ENCODE results near the gene CACNB1.

The CACNB1 gene

DNA sequence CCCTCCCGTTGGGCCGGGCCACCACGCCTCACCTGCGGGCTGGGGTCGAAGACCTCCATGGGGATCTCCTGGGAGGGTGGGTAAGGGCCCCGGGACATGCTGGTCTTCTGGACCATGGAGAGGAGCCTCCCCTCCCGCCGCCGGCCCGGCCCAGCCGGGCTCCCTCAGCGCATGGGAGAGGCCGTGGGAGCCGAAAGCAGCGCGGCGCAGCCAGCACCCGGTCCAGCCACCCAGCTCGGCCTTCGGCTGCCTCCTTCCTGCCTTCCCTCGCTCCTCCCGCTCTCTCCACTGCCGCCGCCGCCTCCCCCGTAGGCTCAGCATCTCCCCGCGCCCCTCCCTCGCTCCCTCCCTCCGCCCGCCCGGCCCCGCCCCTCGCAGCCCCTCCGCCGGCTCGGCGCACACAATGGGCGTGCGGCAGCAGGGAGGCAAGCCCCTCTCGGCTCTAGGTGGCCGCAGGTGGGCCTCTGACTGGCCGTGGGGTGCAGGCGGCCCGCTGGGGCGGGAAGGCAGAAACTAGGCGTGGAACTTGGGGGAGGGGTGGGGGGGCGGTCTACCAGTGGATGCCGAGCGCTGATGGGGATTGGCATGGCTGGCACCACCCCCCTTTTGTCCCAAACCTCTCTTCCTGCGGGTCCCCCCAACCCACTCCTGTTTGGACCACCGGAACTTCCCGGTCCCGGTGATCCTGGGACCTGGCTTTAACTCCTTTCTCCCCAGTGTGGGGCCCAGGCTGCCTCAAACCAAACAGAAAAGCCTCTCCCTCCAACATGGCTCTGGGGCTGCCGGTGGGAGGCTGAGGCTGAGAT lies at the start of gene CACNB1:
TSS of gene CACNB1 (minus strand) at position 290 of the 806 bp plus-strand sequence. CDS start at position 116, 174 bp downstream.
- DNase-seq: peak; percentile 77

DNA sequence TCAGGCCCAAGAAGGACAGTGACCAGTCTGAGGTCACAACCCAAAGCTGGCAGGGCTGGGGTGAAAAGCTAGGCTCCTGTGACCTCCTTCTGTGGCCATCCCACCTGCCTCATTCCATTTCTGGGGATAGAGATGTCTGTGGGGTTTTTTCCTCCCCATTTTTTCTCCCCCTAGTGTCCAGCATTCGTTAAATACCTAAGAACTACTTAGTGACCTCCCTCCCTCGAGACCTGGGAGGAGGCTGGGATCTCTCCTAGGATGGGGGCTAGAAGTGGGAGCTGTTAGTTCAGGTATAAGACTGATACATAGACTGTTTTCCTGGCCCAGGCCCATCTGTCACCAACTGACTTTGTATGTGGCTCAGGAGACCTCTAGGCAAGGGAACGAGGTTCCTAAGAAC lies 48.8 kb upstream of the CACNB1 start:
- no peak for DNase-seq

DNA sequence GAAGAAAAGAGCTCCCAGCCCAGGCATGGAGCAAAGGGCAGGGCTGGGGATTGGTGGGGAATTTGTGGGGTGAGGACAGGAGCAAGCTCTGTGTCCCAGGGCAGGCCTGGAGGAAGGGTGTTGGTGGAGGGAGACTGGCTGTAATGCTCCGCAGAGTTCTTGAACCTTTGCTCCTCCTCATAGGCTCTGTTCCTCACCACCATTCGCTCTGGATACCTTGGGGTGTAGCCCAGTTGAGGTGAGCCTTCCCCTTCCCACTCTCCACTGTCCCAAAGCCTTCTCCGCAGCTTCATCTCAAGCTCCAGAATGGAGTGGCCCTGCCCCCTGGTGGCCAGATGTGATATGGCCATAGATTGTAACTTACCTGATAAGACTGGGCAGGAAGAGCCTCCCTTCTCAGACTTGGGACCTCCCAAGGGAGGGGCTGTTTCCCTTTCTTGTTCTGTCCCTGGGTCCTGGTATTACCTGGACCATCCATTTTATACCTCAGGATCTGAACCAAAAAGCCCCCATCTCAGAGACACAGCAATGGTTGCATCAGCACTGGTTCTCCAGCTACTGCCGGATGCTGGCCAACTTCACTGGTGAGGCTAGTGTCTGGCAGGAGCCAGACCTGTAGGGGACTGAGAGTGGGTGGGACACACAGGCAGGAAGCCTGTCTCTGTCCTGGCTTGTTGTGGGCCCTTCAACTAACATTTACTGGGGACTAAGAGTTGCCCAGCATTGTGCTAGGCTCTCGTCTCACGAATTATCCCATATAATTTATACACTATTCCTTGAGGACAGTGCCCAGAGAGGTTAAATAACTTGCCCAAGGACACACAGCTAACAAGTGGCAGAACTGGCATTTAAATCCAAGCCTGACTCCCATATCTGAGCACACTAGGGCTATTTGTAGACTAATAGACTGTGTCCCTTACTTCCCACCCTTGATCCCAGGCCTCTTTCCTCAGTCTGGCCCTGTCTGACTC lies 47.4 kb upstream of the CACNB1 start:
- peak; percentile 52 for DNase-seq

DNA sequence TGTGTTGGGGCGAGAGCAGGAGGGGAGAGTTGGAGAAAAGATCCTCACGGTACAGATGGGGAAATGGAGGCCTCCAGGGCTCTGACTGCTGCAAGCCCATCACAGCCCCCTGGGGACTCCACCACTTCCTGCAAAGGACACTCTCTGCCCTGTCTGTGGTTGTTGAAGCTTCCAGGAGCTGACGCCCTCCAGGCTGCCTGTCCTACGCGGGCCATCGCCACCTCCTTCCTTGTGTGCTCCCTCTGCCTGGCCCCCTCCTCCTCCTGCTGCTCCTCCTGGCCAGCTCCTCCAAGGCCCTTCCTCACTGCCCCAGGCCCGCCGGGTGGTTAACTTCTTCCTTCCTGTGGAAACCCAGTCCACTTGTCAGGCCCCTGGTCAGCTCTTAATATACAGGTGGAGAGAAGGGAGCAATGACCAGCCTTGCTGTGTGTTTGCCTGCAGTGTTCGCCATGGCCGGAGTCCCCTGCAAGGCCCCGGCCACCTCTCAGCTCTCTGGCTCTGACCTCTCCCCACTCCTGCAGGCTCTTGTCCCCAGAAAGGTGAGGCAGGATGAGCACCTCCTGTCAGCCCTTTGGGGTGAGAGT lies 46.6 kb upstream of the CACNB1 start:
- no peak for DNase-seq

DNA sequence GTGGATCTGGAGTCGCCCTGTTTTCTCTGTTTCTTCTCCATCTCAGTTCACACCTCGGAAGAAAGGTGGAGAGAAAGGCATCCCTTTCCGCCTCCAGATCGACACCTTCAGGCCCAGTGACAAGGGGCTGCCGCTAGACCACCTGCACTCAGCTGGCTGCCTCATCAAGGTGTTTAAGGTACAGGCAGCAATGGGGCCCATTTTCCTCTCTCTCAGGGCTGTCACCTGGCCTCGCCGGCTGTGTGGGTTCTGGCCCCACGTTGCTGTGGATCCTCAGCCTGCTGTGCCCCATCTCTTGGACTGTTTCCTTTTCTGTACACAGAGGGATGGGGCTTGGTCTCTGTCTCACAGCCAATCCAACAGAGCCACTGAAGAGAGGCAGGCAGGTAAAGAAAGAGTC lies 45.7 kb upstream of the CACNB1 start:
- no peak for DNase-seq

DNA sequence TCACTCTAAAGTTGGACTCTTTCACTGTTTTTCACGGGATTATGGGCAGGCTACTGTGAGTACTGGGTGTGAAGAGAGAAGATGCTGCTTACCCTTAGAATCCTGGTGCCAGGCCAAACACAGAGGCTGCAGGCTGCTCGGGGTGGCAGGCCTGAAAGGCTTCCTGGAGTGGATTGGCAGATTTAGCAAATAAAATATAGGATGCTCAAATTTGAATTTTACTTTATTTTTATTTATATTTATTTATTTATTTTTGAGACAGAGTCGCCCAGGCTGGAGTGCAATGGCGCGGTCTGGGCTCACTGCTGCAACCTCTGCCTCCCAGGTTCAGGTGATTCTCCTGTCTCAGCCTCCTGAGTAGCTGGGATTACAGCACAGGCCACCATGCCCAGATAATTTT lies 43.2 kb upstream of the CACNB1 start:
- no peak for DNase-seq

DNA sequence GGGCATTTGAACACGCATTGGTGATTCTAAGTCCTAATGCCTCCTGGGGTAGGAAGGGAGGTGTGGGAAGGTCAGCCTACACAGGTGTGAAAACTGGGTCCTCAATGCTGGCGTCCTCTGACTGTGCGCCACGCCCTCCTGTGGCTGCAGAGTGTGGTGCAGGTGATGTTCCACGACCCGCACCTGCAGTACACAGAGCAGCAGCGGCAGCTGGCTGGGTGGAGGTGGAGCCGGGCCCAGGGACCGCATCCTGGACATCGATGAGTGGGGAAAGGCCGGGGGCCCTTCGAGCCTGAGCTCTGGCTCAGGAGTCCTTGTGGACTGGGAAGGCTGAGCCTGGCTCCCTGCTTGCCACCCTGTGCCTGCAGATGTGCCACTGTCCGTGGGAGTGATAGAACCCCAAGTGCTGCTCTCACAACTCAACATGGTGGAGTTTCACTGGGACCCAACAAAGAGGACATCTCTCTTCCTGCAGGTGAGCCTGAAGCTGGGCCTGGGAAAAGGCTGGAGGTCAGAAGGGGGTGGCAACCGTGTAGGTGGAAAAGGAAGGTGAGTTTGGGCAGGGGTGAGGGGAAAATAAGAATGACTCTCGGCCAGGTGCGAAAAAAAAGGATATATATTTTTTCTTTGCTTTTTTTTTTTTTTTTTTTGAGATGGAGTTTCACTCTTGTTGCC lies 42.3 kb upstream of the CACNB1 start:
- peak; percentile 54 for DNase-seq

DNA sequence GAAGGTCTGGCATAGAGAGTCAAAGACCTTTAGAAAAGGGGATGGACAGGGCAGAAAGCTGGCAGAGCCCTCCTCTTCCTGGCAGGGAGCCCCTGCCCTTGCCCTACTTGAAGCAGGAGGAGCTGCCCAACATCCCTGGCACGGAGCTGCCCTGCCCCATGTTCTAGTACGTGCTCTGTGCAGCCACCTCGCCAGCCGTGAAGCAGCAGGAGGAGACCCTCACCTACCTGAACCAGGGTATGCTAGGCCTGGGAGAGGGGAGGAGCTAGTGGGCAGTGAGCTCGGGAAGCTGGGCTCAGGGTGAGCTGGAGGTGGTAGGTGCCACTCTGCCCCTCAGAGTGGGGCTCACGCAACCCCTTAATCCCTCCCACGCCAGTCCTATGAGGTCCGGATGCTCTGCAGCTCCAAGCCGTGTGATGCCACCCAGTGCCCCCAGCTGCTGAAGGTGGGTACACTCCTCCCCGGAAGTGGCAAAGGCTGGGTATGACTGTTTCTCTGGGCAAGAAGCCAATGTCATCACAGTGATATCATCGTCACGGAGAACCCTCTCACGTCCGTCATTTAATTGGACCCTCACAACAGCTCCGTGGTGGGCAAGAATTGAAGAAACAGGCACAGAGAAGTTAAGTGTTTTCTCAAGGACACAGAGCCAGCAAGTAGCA lies 41.0 kb upstream of the CACNB1 start:
- DNase-seq: peak; percentile 56

DNA sequence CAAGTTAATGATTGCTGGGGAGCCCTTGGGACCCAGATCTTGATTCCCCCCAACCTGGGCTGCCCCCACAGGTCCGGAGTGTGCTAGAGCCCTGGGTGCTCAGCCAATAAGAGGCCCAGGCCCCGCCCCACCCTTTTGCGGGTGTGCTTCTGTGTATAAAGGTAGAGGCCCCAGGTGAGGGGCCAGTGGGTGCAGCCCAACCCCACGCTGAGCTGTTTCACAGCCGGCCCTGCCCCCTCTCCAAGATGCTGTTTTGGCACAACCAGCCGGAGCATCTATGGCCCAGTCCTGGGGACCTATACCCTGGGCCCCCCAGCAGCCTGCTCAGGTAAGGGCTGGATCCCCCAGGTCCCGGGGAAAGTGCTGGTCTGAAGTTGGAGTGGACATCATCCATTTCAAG lies 40.1 kb upstream of the CACNB1 start:
- DNase-seq: no peak

DNA sequence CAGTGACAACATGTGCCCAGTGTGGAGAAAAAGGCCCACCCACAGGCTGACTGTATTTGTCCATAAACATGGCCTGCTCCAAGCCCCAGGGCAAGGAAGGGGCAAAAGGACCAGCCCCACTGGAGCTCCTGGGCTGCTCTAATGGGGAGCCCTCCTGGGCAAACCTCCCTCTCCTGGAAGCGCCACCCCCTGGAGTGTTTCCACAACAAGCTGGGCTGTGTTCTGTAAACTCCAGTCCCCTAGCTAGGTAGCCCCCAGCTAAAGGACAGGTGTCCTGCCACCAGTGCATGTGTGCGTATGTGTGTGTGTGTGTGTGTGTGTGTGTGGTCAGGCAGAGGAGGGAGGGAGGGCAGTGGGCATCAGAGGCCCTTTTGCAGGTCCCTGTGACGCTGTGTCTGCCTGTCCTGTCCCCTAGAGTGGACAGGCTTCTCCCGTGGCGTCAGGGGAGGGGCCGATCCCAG lies 39.5 kb upstream of the CACNB1 start:
- peak; percentile 35 for DNase-seq

DNA sequence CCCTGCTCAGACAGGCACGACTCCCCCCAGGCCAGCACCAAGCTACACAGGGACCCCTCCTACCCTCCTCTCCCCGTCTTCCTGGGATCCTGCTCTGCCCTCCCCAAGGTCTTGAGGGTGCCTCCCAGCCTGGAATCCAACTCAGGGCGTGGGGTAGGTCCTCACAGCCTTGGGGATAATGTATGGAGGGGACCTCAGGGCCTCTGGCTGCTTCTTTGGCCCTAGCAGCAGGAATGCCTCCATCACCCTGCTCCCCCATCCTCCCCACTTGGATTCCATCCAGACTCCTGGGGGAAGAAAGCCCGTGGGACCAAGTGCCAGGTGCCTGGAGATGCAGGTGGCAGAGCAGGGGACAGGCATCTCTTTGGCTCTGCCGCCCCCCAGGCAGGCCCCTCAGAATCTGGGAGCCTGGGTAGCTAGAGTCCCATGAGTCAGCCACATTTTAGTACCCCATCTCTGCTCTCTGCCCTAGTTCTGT lies 39.0 kb upstream of the CACNB1 start:
- DNase-seq: no peak

DNA sequence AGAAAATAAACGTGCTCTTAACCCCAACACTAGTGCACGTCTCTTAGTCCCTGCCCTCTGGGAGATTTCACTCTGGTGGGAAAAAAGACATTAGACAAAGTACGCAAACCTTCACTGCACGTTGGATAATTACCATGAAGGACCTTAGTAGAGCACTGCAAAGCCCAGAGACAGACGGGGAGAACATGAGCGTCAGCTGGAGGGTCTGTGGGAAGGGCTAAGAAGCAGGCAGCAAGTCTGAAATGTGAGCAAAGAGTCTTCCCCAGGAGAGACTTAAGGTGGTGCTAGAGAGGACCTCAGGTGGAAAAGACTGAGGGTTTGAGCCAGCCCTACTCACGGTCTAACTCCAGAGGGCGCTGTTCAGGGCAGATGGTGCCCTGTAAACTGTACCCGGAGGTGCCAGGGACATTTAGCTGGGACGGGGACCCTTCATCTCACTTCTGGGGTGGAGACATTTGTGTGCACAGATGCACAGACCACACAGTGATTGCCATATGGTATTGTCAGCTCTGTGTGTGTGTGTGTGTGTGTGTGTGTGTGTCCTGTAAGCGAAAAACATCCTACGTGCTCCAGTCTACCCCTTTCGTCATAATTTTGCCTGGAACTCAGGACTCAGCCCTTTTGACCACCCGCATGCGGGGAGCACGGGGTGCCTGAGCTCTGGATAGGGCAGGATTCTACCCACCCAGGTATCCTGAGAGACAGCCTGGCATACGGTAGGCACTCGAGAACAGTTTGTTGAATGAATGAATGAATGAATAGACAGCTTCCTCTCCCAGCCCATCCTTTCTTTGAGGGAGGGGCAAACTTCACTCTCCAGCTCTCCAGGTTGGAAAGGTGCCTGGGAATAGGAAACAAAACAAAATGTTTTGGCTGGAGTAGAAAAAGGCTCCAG lies 38.3 kb upstream of the CACNB1 start:
- DNase-seq: peak; percentile 58

DNA sequence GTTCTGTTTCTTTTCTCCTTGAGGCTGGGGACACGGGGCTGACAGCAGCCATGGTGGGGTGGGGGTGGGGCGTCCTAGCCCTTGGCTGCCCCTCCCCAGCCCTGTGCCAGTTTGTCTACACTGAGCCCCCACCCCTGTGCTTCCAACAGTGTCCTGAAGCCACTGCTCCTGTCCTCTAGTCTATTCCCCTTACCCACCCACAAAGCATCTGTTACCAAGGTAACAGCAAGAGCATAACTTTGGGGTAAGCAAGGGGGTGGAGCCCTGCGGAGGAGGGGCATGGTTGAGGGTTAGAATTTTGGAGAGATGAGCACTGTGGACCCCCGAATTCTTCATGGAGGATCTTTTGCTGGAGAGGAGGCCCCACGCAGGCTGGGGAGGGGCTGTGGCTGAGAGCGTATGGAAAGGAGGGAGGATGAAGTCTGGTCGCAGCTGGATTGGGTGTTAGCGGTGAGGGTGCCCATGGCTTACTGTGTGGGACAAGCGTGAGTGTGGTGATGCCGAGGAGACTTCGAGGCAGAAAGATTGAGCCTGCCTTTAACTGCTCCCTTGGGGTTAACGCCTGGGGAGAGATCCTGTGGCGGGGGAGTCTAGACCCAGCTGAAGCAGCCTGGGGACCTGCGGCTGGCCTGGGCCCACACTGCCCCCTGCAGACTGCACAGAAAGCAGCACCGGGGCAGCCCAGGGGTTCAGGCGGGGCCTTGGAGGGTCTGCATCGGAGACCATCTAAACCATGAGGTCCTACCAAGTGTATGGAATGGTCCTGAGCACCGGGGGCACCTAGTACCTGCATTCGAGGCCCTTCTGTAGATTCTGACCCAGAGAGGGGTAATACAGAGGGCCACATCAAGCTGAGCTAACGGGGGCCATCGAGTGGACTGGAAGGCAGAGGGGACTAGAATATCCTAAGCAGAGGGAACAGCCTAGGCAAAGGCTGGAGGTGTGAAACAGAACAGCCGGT lies 34.4 kb upstream of the CACNB1 start:
- DNase-seq: no peak

DNA sequence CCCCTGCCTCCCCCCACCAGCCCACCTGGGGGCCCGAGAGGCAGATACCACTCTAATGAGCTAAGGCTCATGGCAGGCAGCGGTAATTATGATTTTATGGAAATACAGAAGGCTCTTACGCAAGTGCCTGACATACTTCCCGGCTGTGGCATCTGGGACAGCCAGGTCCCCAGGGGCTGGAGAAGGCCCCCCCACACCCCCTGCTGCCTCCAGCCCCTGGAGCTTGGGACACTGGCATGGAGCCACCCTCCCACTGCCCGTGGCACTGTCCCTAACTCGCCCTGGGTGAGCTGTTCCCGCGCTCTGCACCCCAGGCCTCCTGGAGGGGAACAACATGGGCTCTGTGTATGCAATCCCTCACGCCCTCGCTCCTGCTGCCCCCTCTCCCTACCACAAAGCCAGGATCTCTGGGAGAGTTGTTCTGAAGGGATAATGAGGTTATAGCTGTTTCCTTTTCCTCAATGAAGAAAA lies 33.7 kb upstream of the CACNB1 start:
- DNase-seq: no peak

DNA sequence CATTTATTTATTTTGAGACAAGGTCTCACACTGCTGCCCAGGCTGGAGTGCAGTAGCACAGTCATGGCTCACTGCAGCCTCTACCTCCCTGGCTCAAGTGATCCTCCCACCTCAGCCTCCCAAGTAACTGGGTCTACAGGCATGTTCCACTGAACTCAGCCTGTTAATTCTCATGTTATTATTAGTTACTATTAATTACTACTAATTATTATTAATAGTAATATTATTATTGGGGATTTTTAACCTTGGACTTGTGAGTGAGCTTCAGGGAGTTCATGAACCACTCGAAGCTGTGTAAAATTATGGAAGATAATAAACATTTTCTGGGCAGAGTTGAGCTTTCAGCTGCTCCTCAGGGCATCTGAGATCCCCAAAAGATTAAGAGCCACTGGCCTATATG lies 32.9 kb upstream of the CACNB1 start:
- DNase-seq: no peak

DNA sequence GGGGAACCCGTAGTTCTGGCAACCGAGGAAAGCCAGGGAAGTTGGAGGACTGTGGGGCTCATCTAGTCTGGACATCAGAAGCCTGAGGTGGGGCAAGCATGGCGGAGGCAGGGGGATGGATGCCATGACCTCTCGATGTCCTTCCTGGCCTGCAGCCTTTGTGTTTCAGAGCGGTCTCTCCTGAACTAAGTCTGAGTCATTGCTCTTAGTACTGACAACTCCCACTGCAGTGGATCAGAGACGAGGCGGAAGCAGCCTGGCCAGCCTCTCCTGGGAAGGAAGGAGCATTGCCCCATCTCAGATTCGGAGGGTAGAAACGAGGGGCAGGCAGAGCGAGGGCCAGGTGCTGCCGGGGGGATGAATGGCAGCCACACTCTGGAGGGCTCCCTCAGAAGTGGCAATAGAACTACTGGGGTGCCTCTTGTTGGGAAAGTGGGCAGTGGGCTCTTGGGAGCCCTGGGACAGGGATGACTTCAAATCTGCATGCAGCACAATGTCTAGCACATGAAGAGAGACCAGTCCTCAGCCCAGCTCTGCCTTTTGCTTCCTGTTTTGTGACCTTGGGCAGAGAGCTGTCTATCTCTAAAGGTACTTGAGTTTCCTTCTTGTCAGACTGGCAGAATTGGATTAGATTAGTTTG lies 31.9 kb upstream of the CACNB1 start:
- no peak for DNase-seq

DNA sequence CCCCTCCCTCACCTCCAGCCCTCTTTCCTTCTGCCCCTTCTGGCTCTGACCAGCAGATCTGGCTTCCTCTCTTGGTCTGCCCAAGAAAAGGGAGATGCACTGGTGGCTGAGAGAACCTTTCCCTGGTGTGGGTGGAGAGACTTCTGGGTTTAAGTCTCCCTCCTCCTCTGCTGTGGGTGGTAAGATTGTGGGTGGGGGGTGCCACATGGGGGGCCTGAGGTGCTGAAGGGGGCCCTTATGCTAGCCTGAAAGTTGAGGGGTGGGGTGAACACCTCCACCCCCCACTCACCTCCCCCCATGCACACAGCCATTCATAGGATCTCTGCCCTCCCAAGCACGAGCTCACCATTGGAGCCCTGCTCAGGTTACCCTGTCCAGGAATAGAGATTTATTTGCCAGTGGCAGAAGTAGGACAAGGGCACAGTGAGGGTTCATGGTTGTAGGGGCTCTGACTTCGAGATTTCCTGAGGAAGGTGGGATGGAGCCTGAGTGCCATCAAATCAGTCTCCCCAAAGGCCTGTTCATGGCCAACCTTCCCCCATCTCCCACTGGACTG lies 30.0 kb upstream of the CACNB1 start:
- DNase-seq: no peak

DNA sequence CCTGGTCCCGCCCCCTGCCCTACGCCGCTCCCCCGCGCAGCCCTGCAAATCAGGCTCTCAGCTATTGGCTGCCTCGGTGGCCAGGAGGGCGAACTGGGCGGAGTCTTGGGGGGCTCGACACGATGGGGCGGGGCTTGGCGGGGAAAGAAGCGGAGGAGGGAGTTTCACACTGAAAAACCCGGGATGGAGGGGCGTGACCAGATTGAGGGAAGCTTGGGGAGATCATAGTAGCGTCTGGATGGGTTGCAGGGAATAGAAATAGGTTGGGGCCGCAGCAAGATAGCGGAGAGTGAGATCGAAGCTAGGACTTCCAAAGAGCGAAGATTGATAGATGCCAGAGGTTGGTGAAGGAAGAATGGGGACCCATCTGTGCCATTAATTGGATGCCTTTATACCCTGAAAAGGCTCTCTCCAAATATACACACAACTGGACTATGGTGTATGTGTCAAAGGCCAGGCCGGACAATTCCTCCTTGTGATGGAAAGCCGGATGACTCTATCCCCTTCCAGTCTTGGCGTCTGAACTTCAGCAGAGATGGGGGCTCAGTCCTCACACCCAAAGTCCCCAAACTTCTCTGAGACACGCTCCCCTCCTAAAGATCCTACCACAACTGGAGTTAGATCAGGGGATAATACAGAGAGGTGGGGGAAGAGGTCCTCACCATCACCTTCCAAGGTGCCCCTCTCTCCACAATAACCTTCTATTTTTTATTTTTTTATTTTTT lies 28.7 kb upstream of the CACNB1 start:
- peak; percentile 41 for DNase-seq

All from NCI-H1092 treated with DMSO at 0.1 percent for 48 hours (cell line).